ENCODE measurements around the gene WDR20. TPM values are rescaled to one million over a fixed set of nuclear protein-coding genes. Genes with fewer than 3 reads are reported as not detected.

The WDR20 gene
- total RNA-seq, 1 donor from 2014 or later = 26.1 TPM

DNA sequence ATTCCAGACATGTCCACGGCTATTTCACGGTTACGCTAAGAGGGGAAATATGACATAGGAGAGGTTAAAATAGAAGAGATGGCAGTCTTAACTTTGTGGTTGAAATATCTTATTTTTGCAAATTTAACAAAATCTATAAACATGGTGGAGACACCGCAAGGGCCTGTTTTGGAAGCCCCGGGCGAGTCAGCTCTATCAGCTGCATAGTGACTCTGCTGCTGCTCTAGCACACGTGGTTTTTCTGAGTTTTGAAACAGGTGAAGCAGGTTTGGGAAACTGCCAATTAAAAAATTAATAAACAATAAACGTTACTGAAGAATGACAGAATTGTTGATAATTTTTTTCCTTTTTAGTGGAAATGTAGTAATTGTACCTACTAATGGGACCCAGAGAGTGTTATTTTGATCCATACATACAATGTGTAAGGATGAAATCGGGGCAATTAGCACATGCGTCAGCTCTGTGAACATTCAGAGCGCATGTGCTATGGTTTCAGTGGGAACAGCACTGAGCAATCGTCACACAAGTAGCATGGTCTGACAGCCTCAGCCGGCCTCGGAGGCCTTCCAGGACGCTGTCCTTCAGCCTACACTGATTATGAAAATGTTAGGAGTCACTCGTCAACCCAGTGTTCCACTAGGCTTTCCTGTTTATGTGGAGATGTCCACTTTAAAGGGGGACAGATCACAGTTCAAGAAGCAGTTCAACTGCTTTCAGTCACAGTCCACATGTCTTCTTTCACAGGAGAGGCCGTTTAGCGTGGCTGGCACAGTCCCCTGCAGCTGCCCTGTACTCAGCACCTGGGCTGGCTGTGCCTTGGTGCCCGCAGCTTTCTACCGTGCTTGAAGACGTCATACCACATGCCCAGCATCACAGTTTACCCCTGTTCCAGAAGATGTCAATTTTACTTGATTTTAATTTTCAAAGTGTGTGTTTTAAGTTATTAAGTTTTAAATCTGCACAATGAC lies 113.4 kb downstream of the WDR20 start:
- Histone ChIP-seq H3K9me3 (ENCODE audit: control insufficient read depth in 3 of 3, low read length in 3 of 3) (no peaks in the 10 kb centered on the region), H3K4me1 (ENCODE audit: control insufficient read depth in 3 of 3, insufficient read depth in 3 of 3, low read length in 3 of 3) (no peaks in the 10 kb centered on the region), H3K27me3 (ENCODE audit: control insufficient read depth in 3 of 3, insufficient read depth in 3 of 3, low read length in 3 of 3) (no peaks in the 10 kb centered on the region), H3K27ac (ENCODE audit: low read depth, low read length) (no peak overlapping the region), H3K4me3 (ENCODE audit: low read length in 3 of 3) (no peak overlapping the region), H3K36me3 (ENCODE audit: control insufficient read depth in 3 of 3, insufficient read depth in 3 of 3, low read length in 3 of 3) (peaks cover 0 to 2% (median 0%) of the 10 kb centered on the region in 3 donors), H3K9ac (ENCODE audit: low read depth in 1 of 3, low read length in 3 of 3) (no peak overlapping the region)

DNA sequence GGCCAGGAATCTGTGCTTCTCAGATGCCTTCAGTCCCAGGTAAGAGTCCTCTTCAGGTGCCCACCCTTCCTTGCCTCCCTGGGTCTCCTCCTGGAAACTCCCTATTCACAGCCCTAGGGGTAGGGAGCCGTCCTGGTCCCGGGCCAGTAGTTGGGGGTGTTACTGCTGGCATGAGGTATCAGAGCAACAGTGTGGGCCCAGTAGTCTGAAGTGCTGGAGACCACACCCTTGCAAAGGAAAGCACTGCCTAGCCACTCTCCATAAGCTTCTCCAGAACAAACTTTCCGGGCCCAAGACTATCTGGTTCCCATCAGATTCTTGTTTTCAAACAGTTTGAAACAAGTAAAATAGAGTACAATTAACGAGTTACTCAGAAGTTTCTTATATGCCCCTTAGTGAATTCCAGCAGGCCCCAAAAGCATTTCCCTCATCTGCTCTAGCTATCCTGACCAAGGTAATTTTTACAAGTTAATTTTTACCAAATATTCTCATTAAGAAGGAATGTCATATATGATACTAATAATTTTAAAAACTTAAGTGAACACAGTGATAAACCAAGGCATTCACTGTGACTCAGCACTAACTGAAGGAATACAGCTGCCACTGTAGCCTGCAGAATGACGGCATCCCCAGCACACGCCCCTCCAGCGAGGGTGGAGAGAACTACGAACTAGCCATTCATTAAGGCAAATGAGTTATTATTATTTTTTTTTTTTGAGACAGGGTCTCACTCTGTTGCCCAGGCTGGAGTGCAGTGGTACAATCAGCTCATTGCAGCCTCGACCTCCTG lies 115.9 kb downstream of the WDR20 start:
- H3K9ac ChIP-seq (ENCODE audit: low read depth in 1 of 3, low read length in 3 of 3) = no peak overlapping the region

DNA sequence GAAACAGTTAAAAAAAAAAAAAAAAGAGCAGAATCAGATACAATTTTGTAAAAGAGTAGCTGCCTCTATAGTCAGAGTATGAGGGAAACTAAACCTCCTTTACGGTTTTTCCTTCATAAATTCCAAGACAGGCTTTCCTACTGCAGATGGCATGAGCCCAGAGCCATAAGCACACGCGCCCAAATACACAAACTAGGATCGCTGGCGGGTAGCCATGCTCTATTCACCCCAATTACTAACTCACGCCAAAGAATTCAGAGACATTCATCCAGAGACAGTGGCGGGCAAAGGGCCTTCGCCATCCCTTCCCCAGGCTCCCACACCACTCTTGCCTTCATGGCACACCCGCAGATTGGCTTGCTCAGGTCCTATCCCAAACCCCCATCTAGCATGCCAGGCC lies 117.0 kb downstream of the WDR20 start:
- Histone ChIP-seq H3K4me3 (ENCODE audit: low read length in 3 of 3) (no peak overlapping the region), H3K4me1 (ENCODE audit: control insufficient read depth in 3 of 3, insufficient read depth in 3 of 3, low read length in 3 of 3) (no peaks in the 10 kb centered on the region), H3K27me3 (ENCODE audit: control insufficient read depth in 3 of 3, insufficient read depth in 3 of 3, low read length in 3 of 3) (no peaks in the 10 kb centered on the region), H3K9me3 (ENCODE audit: control insufficient read depth in 3 of 3, low read length in 3 of 3) (no peaks in the 10 kb centered on the region), H3K9ac (ENCODE audit: low read depth in 1 of 3, low read length in 3 of 3) (no peak overlapping the region), H3K27ac (ENCODE audit: low read depth, low read length) (no peak overlapping the region), H3K36me3 (ENCODE audit: control insufficient read depth in 3 of 3, insufficient read depth in 3 of 3, low read length in 3 of 3) (no peaks in the 10 kb centered on the region)

More for the DNA sequence above, 115.9 kb downstream of the WDR20 start:
- Histone ChIP-seq H3K27me3 (ENCODE audit: control insufficient read depth in 3 of 3, insufficient read depth in 3 of 3, low read length in 3 of 3) (no peaks in the 10 kb centered on the region), H3K9me3 (ENCODE audit: control insufficient read depth in 3 of 3, low read length in 3 of 3) (no peaks in the 10 kb centered on the region), H3K4me3 (ENCODE audit: low read length in 3 of 3) (no peak overlapping the region), H3K4me1 (ENCODE audit: control insufficient read depth in 3 of 3, insufficient read depth in 3 of 3, low read length in 3 of 3) (no peaks in the 10 kb centered on the region), H3K27ac (ENCODE audit: low read depth, low read length) (no peak overlapping the region), H3K36me3 (ENCODE audit: control insufficient read depth in 3 of 3, insufficient read depth in 3 of 3, low read length in 3 of 3) (no peaks in the 10 kb centered on the region)

DNA sequence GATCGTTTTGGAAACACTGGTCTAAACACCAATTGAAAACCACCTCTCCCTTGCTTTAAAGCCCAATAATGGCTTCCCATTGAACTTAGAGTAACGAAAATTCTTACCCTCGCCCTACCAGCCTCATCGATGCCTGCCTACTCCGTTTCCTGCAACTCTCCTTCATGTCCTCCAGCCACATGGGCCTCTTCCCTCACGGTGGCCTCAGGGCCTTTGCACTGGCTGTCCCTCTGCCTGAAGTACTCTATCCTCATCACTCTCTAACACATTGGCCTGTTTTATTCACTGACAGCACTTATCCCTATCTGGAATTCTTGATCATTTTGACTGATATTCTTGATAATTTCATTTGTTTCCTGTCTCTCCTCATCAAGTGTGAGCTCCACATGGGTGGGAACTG lies 118.4 kb downstream of the WDR20 start:
- H3K27me3 ChIP-seq (ENCODE audit: control insufficient read depth in 3 of 3, insufficient read depth in 3 of 3, low read length in 3 of 3) = no peaks in the 10 kb centered on the region
- no peak overlapping the region for H3K27ac ChIP-seq (ENCODE audit: low read depth, low read length)
- H3K4me1 ChIP-seq (ENCODE audit: control insufficient read depth in 3 of 3, insufficient read depth in 3 of 3, low read length in 3 of 3) = no peaks in the 10 kb centered on the region
- no peak overlapping the region for H3K9ac ChIP-seq (ENCODE audit: low read depth in 1 of 3, low read length in 3 of 3)
- H3K9me3 ChIP-seq (ENCODE audit: control insufficient read depth in 3 of 3, low read length in 3 of 3) = no peaks in the 10 kb centered on the region
- H3K4me3 ChIP-seq (ENCODE audit: low read length in 3 of 3) = no peak overlapping the region
- no peaks in the 10 kb centered on the region for H3K36me3 ChIP-seq (ENCODE audit: control insufficient read depth in 3 of 3, insufficient read depth in 3 of 3, low read length in 3 of 3)

Other genes starting within 250 kb of the WDR20 start
- 211 TPM for gene DYNC1H1, start 175.3 kb upstream of the WDR20 start, total RNA-seq
- 74.6 TPM for gene HSP90AA1, start 52.9 kb upstream of the WDR20 start, total RNA-seq
- 5.2 TPM for gene MOK, start 165.3 kb downstream of the WDR20 start, total RNA-seq
- gene ZNF839, start 179.8 kb downstream of the WDR20 start, total RNA-seq = 15.7 TPM
- 24.0 TPM for gene CINP, start 223.0 kb downstream of the WDR20 start, total RNA-seq
- 12.0 TPM for gene TECPR2, start 223.0 kb downstream of the WDR20 start, total RNA-seq

Data from skeletal muscle tissue (tissue), 4 donors.